Measurements from ENCODE around the gene ARHGAP18. TPM values are rescaled to one million over a fixed set of nuclear protein-coding genes. Genes with fewer than 3 reads are reported as not detected.

The ARHGAP18 gene
- total and polyA plus RNA-seq, 2 of the 13 experiments (the other 11 are each of a cell fraction or from before 2014, with no cell fraction given) = 58.2 to 115 TPM

DNA sequence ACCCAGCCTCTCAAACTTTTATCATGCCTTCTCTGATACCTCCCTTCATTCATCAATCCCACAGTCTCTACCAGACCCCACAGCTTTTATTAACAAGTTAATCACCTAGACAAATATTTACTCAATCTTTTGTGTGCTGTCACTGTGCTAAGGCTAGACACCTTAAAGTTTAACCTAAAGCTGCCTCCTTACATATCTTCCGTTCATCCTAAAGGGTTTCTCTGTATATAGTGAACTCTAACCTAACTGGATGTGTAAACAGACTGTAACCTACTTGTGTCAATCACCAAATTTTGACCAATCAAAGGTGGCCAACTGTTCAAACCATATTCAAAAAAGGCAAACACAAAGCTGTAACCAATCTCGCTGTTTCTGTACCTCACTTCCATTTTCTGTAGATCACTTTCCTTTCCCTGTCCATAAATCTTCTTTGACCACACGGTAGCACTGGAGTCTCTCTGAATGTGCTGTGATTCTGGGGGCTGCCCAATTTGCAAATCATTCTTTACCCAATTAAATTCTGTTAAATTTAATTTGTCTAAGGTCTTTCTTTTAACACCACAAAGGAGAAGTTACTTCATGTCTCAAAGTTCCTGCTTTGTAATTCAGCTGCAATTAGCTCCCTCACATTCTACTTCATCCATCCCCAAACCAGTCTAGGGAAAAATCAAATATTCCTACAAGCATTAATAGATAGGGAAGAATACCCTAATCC is 72.5 kb downstream of the ARHGAP18 start (continued):
- no peak for TF ChIP-seq MAF1 (CRISPR knock-in tag; IDR thresholded peaks at IDR 0.05; ENCODE audit: borderline replicate concordance)
- no peak for TF ChIP-seq E2F2 (CRISPR knock-in tag; IDR thresholded peaks at IDR 0.05; ENCODE audit: borderline replicate concordance)
- peak; percentile 71 for TF ChIP-seq RXRB (CRISPR knock-in tag; IDR thresholded peaks at IDR 0.05; ENCODE audit: borderline replicate concordance)
- no peak for TF ChIP-seq PRMT3 (CRISPR knock-in tag; IDR thresholded peaks at IDR 0.05; ENCODE audit: borderline replicate concordance, low read depth)
- no peak for TF ChIP-seq MED13 (CRISPR knock-in tag; IDR thresholded peaks at IDR 0.05)
- TF ChIP-seq, protein P1, sequence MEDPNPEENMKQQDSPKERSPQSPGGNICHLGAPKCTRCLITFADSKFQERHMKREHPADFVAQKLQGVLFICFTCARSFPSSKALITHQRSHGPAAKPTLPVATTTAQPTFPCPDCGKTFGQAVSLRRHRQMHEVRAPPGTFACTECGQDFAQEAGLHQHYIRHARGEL (CRISPR knock-in tag; IDR thresholded peaks at IDR 0.05) = no peak
- TF ChIP-seq, protein P2, sequence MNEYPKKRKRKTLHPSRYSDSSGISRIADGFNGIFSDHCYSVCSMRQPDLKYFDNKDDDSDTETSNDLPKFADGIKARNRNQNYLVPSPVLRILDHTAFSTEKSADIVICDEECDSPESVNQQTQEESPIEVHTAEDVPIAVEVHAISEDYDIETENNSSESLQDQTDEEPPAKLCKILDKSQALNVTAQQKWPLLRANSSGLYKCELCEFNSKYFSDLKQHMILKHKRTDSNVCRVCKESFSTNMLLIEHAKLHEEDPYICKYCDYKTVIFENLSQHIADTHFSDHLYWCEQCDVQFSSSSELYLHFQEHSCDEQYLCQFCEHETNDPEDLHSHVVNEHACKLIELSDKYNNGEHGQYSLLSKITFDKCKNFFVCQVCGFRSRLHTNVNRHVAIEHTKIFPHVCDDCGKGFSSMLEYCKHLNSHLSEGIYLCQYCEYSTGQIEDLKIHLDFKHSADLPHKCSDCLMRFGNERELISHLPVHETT (CRISPR knock-in tag; conservative IDR thresholded peaks at IDR 0.05) = no peak
- no peak for TF ChIP-seq TCF7 (IDR thresholded peaks at IDR 0.05; ENCODE audit: low read depth)
- no peak for TF ChIP-seq IKZF1 (IDR thresholded peaks at IDR 0.05)
- TF ChIP-seq KMT2B (CRISPR knock-in tag; IDR thresholded peaks at IDR 0.05) = no peak
- TF ChIP-seq ZNF143 (CRISPR knock-in tag; IDR thresholded peaks at IDR 0.05) = no peak
- no peak for TF ChIP-seq ZNF180 (CRISPR knock-in tag; IDR thresholded peaks at IDR 0.05; ENCODE audit: borderline replicate concordance, low read depth)
- TF ChIP-seq CENPX (CRISPR knock-in tag; IDR thresholded peaks at IDR 0.05) = no peak
- no peak for TF ChIP-seq ZNF234 (CRISPR knock-in tag; conservative IDR thresholded peaks at IDR 0.05)
- TF ChIP-seq NR2C2 (CRISPR knock-in tag; IDR thresholded peaks at IDR 0.05; ENCODE audit: borderline replicate concordance) = no peak
- TF ChIP-seq SMYD3 (CRISPR knock-in tag; IDR thresholded peaks at IDR 0.05) = 0 out of 2 replicates have a peak, but pooled peaks have one; percentile 25
- peak; percentile 94 for TF ChIP-seq PPARG (CRISPR knock-in tag; conservative IDR thresholded peaks at IDR 0.05)
- TF ChIP-seq HOXD1 (CRISPR knock-in tag; IDR thresholded peaks at IDR 0.05) = no peak
- no peak for TF ChIP-seq KAT2B (IDR thresholded peaks at IDR 0.05; ENCODE audit: borderline replicate concordance, low read depth, low read length)
- TF ChIP-seq ZNF720 (CRISPR knock-in tag; IDR thresholded peaks at IDR 0.05) = no peak
- TF ChIP-seq ZNF792 (CRISPR knock-in tag; IDR thresholded peaks at IDR 0.05) = 0 out of 2 replicates have a peak, but pooled peaks have one; percentile 2
- TF ChIP-seq ZNF652 (CRISPR knock-in tag; IDR thresholded peaks at IDR 0.05; ENCODE audit: borderline replicate concordance, low read depth) = no peak
- no peak for TF ChIP-seq RBFOX2 (IDR thresholded peaks at IDR 0.05; ENCODE audit: low read depth, low read length)
- no peak for TF ChIP-seq YY1 (IDR thresholded peaks at IDR 0.05; ENCODE audit: insufficient read depth, insufficient replicate concordance, low read depth, low read length)
- no peak for TF ChIP-seq ZBTB7B (CRISPR knock-in tag; IDR thresholded peaks at IDR 0.05)
- TF ChIP-seq ZNF30 (CRISPR knock-in tag; IDR thresholded peaks at IDR 0.05) = no peak
- no peak for TF ChIP-seq JUN (CRISPR knock-in tag; IDR thresholded peaks at IDR 0.05)
- no peak for TF ChIP-seq KDM6A (CRISPR knock-in tag; IDR thresholded peaks at IDR 0.05; ENCODE audit: low read depth)
- TF ChIP-seq ZNF777 (CRISPR knock-in tag; IDR thresholded peaks at IDR 0.05) = no peak
